Measurements from ENCODE around the gene CCDC192. TPM values are rescaled to one million over a fixed set of nuclear protein-coding genes. Genes with fewer than 3 reads are reported as not detected.

CCDC192 gene
- total and polyA plus RNA-seq, 10 of the 15 experiments (the other 5 are each of a cell fraction or from before 2014, with no cell fraction given), result 0.20 to 0.79 (median 0.32) TPM; not detected in 4

DNA sequence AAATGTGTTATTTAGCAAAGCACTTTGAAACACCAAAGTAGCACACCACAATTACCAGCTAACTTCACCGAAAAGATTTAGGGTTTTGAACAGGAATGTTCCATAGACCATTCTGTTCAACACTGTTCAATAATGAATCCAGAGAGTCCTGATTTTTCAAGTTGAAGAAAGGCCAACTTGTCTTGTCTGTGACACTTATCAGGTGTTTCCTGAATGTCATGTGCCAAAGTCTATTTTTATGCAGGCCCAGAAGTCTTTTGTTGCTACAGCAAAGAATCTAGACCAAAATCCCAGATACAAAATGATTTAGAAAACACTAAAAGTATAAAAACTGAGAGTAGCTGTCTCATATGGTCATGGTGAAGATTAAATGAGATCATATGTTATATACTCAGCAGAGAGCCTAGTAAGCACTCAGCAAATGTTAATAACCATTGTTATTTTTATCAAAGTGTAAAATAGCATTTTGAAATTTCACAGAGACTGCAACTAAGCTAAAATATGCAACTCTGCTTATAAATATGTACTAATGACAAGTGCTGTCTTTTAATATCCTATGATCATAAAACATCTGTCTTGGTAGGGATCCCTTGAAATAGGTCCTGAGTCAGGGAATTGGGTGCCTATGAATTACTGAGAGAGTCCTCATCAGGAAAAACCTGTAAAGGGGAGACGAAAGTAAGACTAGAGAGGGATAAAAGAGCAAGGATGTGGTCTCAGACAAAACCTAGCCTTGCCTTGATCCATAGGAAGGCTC lies 258.0 kb downstream of the CCDC192 start:
- intact Hi-C loops (cut with micrococcal nuclease; ENCODE audit: unreplicated experiment) (no loop called here), in situ Hi-C loops (cut with MboI) (no loop called here)
- ChIA-PET SMC1A (ENCODE audit: uncharacterized antibody, unreplicated experiment) (interaction anchor here (1.4 kb wide), 1 partner anchor 47 kb away, joined by 3 read pairs; no protein-coding TSS in a partner anchor), CTCF (interaction anchor here (1.0 kb wide), 1 partner anchor 20 kb away, joined by 3 read pairs; no protein-coding TSS in a partner anchor), RAD21 (ENCODE audit: unreplicated experiment) (no interaction called here), POLR2A (no interaction called here)
- no peak for TF ChIP-seq NFYB (IDR thresholded peaks at IDR 0.05; ENCODE audit: insufficient read depth, low read depth, low read length)
- TF ChIP-seq, protein P1, sequence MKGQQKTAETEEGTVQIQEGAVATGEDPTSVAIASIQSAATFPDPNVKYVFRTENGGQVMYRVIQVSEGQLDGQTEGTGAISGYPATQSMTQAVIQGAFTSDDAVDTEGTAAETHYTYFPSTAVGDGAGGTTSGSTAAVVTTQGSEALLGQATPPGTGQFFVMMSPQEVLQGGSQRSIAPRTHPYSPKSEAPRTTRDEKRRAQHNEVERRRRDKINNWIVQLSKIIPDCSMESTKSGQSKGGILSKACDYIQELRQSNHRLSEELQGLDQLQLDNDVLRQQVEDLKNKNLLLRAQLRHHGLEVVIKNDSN (IDR thresholded peaks at IDR 0.05; ENCODE audit: borderline replicate concordance, extremely low read length, insufficient read depth, low read depth, low read length), result no peak
- no peak for TF ChIP-seq BMI1 (IDR thresholded peaks at IDR 0.05; ENCODE audit: borderline replicate concordance)
- TF ChIP-seq, protein P2, sequence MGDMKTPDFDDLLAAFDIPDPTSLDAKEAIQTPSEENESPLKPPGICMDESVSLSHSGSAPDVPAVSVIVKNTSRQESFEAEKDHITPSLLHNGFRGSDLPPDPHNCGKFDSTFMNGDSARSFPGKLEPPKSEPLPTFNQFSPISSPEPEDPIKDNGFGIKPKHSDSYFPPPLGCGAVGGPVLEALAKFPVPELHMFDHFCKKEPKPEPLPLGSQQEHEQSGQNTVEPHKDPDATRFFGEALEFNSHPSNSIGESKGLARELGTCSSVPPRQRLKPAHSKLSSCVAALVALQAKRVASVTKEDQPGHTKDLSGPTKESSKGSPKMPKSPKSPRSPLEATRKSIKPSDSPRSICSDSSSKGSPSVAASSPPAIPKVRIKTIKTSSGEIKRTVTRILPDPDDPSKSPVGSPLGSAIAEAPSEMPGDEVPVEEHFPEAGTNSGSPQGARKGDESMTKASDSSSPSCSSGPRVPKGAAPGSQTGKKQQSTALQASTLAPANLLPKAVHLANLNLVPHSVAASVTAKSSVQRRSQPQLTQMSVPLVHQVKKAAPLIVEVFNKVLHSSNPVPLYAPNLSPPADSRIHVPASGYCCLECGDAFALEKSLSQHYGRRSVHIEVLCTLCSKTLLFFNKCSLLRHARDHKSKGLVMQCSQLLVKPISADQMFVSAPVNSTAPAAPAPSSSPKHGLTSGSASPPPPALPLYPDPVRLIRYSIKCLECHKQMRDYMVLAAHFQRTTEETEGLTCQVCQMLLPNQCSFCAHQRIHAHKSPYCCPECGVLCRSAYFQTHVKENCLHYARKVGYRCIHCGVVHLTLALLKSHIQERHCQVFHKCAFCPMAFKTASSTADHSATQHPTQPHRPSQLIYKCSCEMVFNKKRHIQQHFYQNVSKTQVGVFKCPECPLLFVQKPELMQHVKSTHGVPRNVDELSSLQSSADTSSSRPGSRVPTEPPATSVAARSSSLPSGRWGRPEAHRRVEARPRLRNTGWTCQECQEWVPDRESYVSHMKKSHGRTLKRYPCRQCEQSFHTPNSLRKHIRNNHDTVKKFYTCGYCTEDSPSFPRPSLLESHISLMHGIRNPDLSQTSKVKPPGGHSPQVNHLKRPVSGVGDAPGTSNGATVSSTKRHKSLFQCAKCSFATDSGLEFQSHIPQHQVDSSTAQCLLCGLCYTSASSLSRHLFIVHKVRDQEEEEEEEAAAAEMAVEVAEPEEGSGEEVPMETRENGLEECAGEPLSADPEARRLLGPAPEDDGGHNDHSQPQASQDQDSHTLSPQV (IDR thresholded peaks at IDR 0.05), result no peak
- TF ChIP-seq, protein P3, sequence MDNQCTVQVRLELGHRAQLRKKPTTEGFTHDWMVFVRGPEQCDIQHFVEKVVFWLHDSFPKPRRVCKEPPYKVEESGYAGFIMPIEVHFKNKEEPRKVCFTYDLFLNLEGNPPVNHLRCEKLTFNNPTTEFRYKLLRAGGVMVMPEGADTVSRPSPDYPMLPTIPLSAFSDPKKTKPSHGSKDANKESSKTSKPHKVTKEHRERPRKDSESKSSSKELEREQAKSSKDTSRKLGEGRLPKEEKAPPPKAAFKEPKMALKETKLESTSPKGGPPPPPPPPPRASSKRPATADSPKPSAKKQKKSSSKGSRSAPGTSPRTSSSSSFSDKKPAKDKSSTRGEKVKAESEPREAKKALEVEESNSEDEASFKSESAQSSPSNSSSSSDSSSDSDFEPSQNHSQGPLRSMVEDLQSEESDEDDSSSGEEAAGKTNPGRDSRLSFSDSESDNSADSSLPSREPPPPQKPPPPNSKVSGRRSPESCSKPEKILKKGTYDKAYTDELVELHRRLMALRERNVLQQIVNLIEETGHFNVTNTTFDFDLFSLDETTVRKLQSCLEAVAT (IDR thresholded peaks at IDR 0.05), result no peak
- peak; percentile 30; the same call in 1 of the 2 replicates for TF ChIP-seq RAD51 (IDR thresholded peaks at IDR 0.05)
- no peak for TF ChIP-seq EP300 (IDR thresholded peaks at IDR 0.05; ENCODE audit: borderline replicate concordance in 1 of 2, control insufficient read depth in 1 of 2, low read depth in 2 of 2, low read length in 2 of 2)
- TF ChIP-seq, protein P4, sequence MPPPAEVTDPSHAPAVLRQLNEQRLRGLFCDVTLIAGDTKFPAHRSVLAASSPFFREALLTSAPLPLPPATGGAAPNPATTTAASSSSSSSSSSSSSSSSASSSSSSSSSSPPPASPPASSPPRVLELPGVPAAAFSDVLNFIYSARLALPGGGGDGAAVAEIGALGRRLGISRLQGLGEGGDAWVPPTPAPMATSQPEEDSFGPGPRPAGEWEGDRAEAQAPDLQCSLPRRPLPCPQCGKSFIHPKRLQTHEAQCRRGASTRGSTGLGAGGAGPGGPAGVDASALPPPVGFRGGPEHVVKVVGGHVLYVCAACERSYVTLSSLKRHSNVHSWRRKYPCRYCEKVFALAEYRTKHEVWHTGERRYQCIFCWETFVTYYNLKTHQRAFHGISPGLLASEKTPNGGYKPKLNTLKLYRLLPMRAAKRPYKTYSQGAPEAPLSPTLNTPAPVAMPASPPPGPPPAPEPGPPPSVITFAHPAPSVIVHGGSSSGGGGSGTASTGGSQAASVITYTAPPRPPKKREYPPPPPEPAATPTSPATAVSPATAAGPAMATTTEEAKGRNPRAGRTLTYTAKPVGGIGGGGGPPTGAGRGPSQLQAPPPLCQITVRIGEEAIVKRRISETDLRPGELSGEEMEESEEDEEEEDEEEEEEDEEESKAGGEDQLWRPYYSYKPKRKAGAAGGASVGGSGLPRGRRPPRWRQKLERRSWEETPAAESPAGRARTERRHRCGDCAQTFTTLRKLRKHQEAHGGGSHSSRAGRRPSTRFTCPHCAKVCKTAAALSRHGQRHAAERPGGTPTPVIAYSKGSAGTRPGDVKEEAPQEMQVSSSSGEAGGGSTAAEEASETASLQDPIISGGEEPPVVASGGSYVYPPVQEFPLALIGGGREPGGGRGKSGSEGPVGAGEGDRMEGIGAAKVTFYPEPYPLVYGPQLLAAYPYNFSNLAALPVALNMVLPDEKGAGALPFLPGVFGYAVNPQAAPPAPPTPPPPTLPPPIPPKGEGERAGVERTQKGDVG (CRISPR knock-in tag; IDR thresholded peaks at IDR 0.05), result no peak
- TF ChIP-seq, protein P5, sequence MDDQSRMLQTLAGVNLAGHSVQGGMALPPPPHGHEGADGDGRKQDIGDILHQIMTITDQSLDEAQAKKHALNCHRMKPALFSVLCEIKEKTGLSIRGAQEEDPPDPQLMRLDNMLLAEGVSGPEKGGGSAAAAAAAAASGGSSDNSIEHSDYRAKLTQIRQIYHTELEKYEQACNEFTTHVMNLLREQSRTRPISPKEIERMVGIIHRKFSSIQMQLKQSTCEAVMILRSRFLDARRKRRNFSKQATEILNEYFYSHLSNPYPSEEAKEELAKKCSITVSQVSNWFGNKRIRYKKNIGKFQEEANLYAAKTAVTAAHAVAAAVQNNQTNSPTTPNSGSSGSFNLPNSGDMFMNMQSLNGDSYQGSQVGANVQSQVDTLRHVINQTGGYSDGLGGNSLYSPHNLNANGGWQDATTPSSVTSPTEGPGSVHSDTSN (IDR thresholded peaks at IDR 0.05; ENCODE audit: insufficient replicate concordance, low read depth, low read length), result no peak
- DNase-seq (ENCODE audit: low read depth, low spot score), result no peak
- no TSS peak for BruUV-seq (replicated peaks)
- Histone ChIP-seq H4K20me1 (ENCODE audit: control insufficient read depth, insufficient read depth) (no peaks in the 10 kb centered on the region), H3K27ac (ENCODE audit: control insufficient read depth, insufficient read depth) (no peak overlapping the region), H3K9ac (ENCODE audit: control insufficient read depth, insufficient read depth, low read length) (no peak overlapping the region), H3K27me3 (replicated peaks in 1 of 2; ENCODE audit: control insufficient read depth in 2 of 2, insufficient read depth in 2 of 2, low read length in 1 of 2) (no peaks in the 10 kb centered on the region), H3K4me2 (ENCODE audit: control insufficient read depth, insufficient read depth) (no peak overlapping the region), H3K36me3 (ENCODE audit: control insufficient read depth in 2 of 2, insufficient read depth in 2 of 2, low read length in 1 of 2) (peaks cover 0 to 1% of the 10 kb centered on the region in 2 experiments; a peak in 2 of 4 replicates), H3K4me3 (no peak overlapping the region), H3K79me2 (ENCODE audit: control insufficient read depth, insufficient read depth, low read length) (no peaks in the 10 kb centered on the region), H3K4me1 (ENCODE audit: control insufficient read depth, insufficient read depth, low read length) (no peaks in the 10 kb centered on the region), H3K9me3 (replicated peaks; ENCODE audit: control insufficient read depth, insufficient read depth, low read length) (no peaks in the 10 kb centered on the region; the same call in 2 of the 3 replicates), H2AFZ (ENCODE audit: control insufficient read depth, low read depth, low read length) (no peak overlapping the region)
- no peak for FAIRE-seq
- no peak for ATAC-seq
- WGBS (ENCODE audit: insufficient coverage, insufficient replicate concordance, low lambda C conversion rate, missing lambda C conversion rate), result 96% methylated on average over 2 of the region's 2 CpGs

Measured in GM12878 (cell line).